Endothelial cell of umbilical vein (primary cell): ENCODE data around the gene RPS24.

Experiments
- EZH2 ChIP-seq: IDR thresholded peaks from 2 replicates; pipeline ENCODE4 v1.6.1; 2012; ENCODE audit warnings: borderline replicate concordance, low read depth, mild to moderate bottlenecking, moderate library complexity, low read length, inconsistent platforms; ENCODE audit not compliant: severe bottlenecking
- MYC ChIP-seq: IDR thresholded peaks from one replicate; pipeline ENCODE4 v1.6.1; 2011; ENCODE audit warnings: mild to moderate bottlenecking, low read depth, low read length
- TF ChIP-seq, protein P1 (sequence below), 2 donors: IDR thresholded peaks; 1 replicate in 1 of 2; 2 replicates in 1 of 2; pipeline ENCODE4 v1.5.1; 2011; ENCODE audit warnings: low read length in 2 of 2, mild to moderate bottlenecking in 2 of 2, moderate library complexity in 2 of 2, control low read depth in 1 of 2, inconsistent platforms in 1 of 2, low read depth in 1 of 2; ENCODE audit not compliant: insufficient read depth in 1 of 2; ENCODE audit errors: extremely low read depth in 1 of 2

DNA sequence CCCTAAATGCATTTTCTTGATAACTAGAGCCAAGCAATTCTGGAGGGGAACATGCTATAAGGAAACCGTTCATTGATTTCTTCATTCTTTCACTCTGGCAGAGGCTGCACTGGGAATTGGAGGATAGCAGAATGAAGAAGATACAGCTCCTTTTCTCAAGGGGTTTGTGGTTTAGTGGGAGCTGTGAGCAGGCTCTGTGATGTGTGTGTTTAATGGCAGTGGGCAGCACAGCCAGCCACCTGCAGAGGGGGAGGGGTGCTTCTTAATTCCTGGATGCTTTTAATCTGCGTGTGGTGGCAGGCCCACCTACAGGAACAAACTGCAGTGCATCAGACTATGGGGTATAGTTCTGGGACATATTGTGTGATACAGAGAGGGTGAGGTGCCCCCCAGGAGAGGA is 31.9 kb downstream of the RPS24 start:
- TF ChIP-seq, protein P1, sequence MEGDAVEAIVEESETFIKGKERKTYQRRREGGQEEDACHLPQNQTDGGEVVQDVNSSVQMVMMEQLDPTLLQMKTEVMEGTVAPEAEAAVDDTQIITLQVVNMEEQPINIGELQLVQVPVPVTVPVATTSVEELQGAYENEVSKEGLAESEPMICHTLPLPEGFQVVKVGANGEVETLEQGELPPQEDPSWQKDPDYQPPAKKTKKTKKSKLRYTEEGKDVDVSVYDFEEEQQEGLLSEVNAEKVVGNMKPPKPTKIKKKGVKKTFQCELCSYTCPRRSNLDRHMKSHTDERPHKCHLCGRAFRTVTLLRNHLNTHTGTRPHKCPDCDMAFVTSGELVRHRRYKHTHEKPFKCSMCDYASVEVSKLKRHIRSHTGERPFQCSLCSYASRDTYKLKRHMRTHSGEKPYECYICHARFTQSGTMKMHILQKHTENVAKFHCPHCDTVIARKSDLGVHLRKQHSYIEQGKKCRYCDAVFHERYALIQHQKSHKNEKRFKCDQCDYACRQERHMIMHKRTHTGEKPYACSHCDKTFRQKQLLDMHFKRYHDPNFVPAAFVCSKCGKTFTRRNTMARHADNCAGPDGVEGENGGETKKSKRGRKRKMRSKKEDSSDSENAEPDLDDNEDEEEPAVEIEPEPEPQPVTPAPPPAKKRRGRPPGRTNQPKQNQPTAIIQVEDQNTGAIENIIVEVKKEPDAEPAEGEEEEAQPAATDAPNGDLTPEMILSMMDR (IDR thresholded peaks at IDR 0.05; ENCODE audit: extremely low read depth in 1 of 2, insufficient read depth in 1 of 2, low read depth in 1 of 2, low read length in 2 of 2) = no peak
- TF ChIP-seq EZH2 = no peak
- no peak for TF ChIP-seq MYC
